Right kidney (tissue), 9 donors: Measurements from ENCODE around the gene IRGQ.
"Not testable (repeated sequence)": the region's sequence is repeated elsewhere in the genome, so short reads cannot be mapped to it uniquely, and the experiment has no call there.

ENCODE experiments used
- DNase-seq: peaks from one replicate; pipeline ENCODE4 v3.0.0-alpha.2; 2016
- long read RNA-seq, 8 donors: transcript quantifications; one replicate each; lab custom pipeline, GENCODE V29; 2026

The IRGQ gene
- long read RNA-seq, donor 1, transcript IRGQ-202 (1 exons, 3,752 nt): major isoform, 14 of 14 reads
- long read RNA-seq, donor 1, partial matches to known transcripts: 0 of 14 reads
- long read RNA-seq, donor 1, other reads (novel, unspliced or antisense): 0 of 14 reads
- long read RNA-seq, donor 2, transcript IRGQ-202 (1 exons, 3,752 nt): major isoform, 5 of 6 reads
- long read RNA-seq, donor 2, partial matches to known transcripts: 0 of 6 reads
- long read RNA-seq, donor 2, other reads (novel, unspliced or antisense): 0 of 6 reads
- long read RNA-seq, donor 3, full-length matches to known transcripts: 19 of 19 reads
- long read RNA-seq, donor 3, partial matches to known transcripts: 0 of 19 reads
- long read RNA-seq, donor 3, other reads (novel, unspliced or antisense): 0 of 19 reads
- long read RNA-seq, donor 4, full-length matches to known transcripts: 37 of 37 reads
- long read RNA-seq, donor 4, partial matches to known transcripts: 0 of 37 reads
- long read RNA-seq, donor 4, other reads (novel, unspliced or antisense): 0 of 37 reads
- long read RNA-seq, donor 5, full-length matches to known transcripts: 19 of 19 reads
- long read RNA-seq, donor 5, partial matches to known transcripts: 0 of 19 reads
- long read RNA-seq, donor 5, other reads (novel, unspliced or antisense): 0 of 19 reads
- long read RNA-seq, donor 6, full-length matches to known transcripts: 27 of 27 reads
- long read RNA-seq, donor 6, partial matches to known transcripts: 0 of 27 reads
- long read RNA-seq, donor 6, other reads (novel, unspliced or antisense): 0 of 27 reads
- long read RNA-seq, donor 7: 0 reads
- long read RNA-seq, donor 8, full-length matches to known transcripts: 19 of 19 reads
- long read RNA-seq, donor 8, partial matches to known transcripts: 0 of 19 reads
- long read RNA-seq, donor 8, other reads (novel, unspliced or antisense): 0 of 19 reads

- peak; percentile 100 for DNase-seq
These were observed at the start of gene IRGQ, which contains the start of gene ZNF576 for GRCh38 chr19:43595999-43596841. Gene IRGQ (minus strand): TSS chr19:43596134. CDS start chr19:43595338, 796 bp downstream. Gene ZNF576 (plus strand): TSS chr19:43596595. CDS start chr19:43597109, 514 bp downstream.

- no peak for DNase-seq
These were observed 48.2 kb upstream of the IRGQ start for GRCh38 chr19:43644181-43644580.

- no peak for DNase-seq
These were observed 47.4 kb upstream of the IRGQ start for GRCh38 chr19:43643326-43643725.

- no peak for DNase-seq
These were observed 46.6 kb upstream of the IRGQ start for GRCh38 chr19:43642531-43642930.

GRCh38 chr19:43641333-43641732 is 45.4 kb upstream of the IRGQ start:
- no peak for DNase-seq

- no peak for DNase-seq
These were observed 44.5 kb upstream of the IRGQ start for GRCh38 chr19:43640424-43640757.

GRCh38 chr19:43639519-43640423 is 43.8 kb upstream of the IRGQ start, which contains the start of gene CADM4:
Gene CADM4 (minus strand): TSS chr19:43639850. CDS start chr19:43639790, 60 bp downstream.
- DNase-seq: no peak

- DNase-seq: no peak
These were observed 43.1 kb upstream of the IRGQ start for GRCh38 chr19:43638995-43639518.

- no peak for DNase-seq
These were observed 42.5 kb upstream of the IRGQ start for GRCh38 chr19:43638214-43638994.

GRCh38 chr19:43636121-43636683 is 40.3 kb upstream of the IRGQ start:
- DNase-seq: no peak

GRCh38 chr19:43635561-43635940 is 39.6 kb upstream of the IRGQ start:
- not testable (repeated sequence) for DNase-seq

- peak; percentile 60 for DNase-seq
These were observed 39.1 kb upstream of the IRGQ start for GRCh38 chr19:43634872-43635560.

GRCh38 chr19:43634506-43634871 is 38.6 kb upstream of the IRGQ start:
- DNase-seq: no peak

GRCh38 chr19:43634068-43634467 is 38.1 kb upstream of the IRGQ start:
- no peak for DNase-seq

- no peak for DNase-seq
These were observed 37.6 kb upstream of the IRGQ start for GRCh38 chr19:43633520-43633919.

GRCh38 chr19:43631491-43631890 is 35.6 kb upstream of the IRGQ start:
- no peak for DNase-seq

- DNase-seq: no peak
These were observed 32.9 kb upstream of the IRGQ start for GRCh38 chr19:43628646-43629326.

- no peak for DNase-seq
These were observed 30.9 kb upstream of the IRGQ start for GRCh38 chr19:43626838-43627237.
